Measurements from ENCODE around the gene SLIT1.

GRCh38 chr10:97138174-97138573 is 47.6 kb downstream of the SLIT1 start:
- TF ChIP-seq CTCF (IDR thresholded peaks at IDR 0.05 in 4 of 5, conservative IDR thresholded peaks at IDR 0.05 in 1 of 5) (no peak), POLR2A (IDR thresholded peaks at IDR 0.05) (no peak)
